ENCODE data around the gene ATP5PB. TPM values are rescaled to one million over a fixed set of nuclear protein-coding genes. Genes with fewer than 3 reads are reported as not detected.

The ATP5PB gene
- total RNA-seq, 2 experiments from 2014 or later = 321 to 348 TPM

GRCh38 chr1:111450185-111450584 is 921 bp downstream of the ATP5PB start:
- Mint-ChIP-seq H3K36me3 (ENCODE audit: low read depth) (peaks cover 74% of the 10 kb centered on the region), H3K4me1 (peaks cover 78% of the 10 kb centered on the region), H3K27me3 (no peaks in the 10 kb centered on the region), H3K4me3 (peak overlapping the region; percentile 100), H3K27ac (peak overlapping the region; percentile 97), H3K9me3 (no peaks in the 10 kb centered on the region)
- ChIA-PET POLR2A (interaction anchor here (0.8 kb wide), 1 partner anchor 12 kb away, joined by 10 read pairs; no protein-coding TSS in a partner anchor), CTCF (interaction anchor here (0.7 to 1.1 kb wide), 2 partner anchors 304 to 318 kb away, joined by 3 to 4 read pairs; no protein-coding TSS in a partner anchor)
- DNase-seq = no peak

- H3K4me1 Mint-ChIP-seq = peaks cover 78% of the 10 kb centered on the region
- H3K27me3 Mint-ChIP-seq = no peaks in the 10 kb centered on the region
- H3K4me3 Mint-ChIP-seq = no peak overlapping the region
- ChIA-PET CTCF (interaction anchor here (0.6 to 1.6 kb wide), 9 partner anchors 9 to 780 kb away, joined by 3 to 5 read pairs (median 4); no protein-coding TSS in a partner anchor), POLR2A (interaction anchor here (0.7 kb wide), 1 partner anchor 20 kb away, joined by 8 read pairs; no protein-coding TSS in a partner anchor)
- peaks cover 78% of the 10 kb centered on the region for H3K36me3 Mint-ChIP-seq (ENCODE audit: low read depth)
- H3K9me3 Mint-ChIP-seq = no peaks in the 10 kb centered on the region
- DNase-seq = no peak
- no peak overlapping the region for H3K27ac Mint-ChIP-seq
These were observed 3.3 kb downstream of the ATP5PB start for GRCh38 chr1:111452581-111452980.

GRCh38 chr1:111453706-111454105 is 4.4 kb downstream of the ATP5PB start:
- peak overlapping the region; percentile 48 for H3K27ac Mint-ChIP-seq
- POLR2A ChIA-PET = no interaction called here

GRCh38 chr1:111454859-111455641 is 5.8 kb downstream of the ATP5PB start:
- Mint-ChIP-seq H3K27ac (peak overlapping the region; percentile 65), H3K36me3 (ENCODE audit: low read depth) (peaks cover 86% of the 10 kb centered on the region), H3K4me3 (peak overlapping the region; percentile 32), H3K9me3 (no peaks in the 10 kb centered on the region), H3K27me3 (no peaks in the 10 kb centered on the region), H3K4me1 (peaks cover 66% of the 10 kb centered on the region)
- ChIA-PET POLR2A (no interaction called here), CTCF (interaction anchor here (2.1 kb wide), 1 partner anchor 11 kb away, joined by 5 read pairs; no protein-coding TSS in a partner anchor)
- no peak for DNase-seq

More at GRCh38 chr1:111453706-111454105, 4.4 kb downstream of the ATP5PB start:
- no peak overlapping the region for H3K4me3 Mint-ChIP-seq
- H3K9me3 Mint-ChIP-seq = no peaks in the 10 kb centered on the region
- CTCF ChIA-PET = interaction anchor here (0.6 to 1.6 kb wide), 5 partner anchors 9 to 474 kb away, joined by 4 to 7 read pairs (median 4); no protein-coding TSS in a partner anchor
- DNase-seq = no peak
- H3K36me3 Mint-ChIP-seq (ENCODE audit: low read depth) = peaks cover 84% of the 10 kb centered on the region
- H3K4me1 Mint-ChIP-seq = peaks cover 71% of the 10 kb centered on the region
- no peaks in the 10 kb centered on the region for H3K27me3 Mint-ChIP-seq

GRCh38 chr1:111455642-111456031 is 6.4 kb downstream of the ATP5PB start:
- Mint-ChIP-seq H3K36me3 (ENCODE audit: low read depth) (peaks cover 84% of the 10 kb centered on the region), H3K4me3 (peak overlapping the region; percentile 32), H3K27ac (peak overlapping the region; percentile 65), H3K9me3 (no peaks in the 10 kb centered on the region), H3K27me3 (no peaks in the 10 kb centered on the region), H3K4me1 (peaks cover 62% of the 10 kb centered on the region)
- ChIA-PET POLR2A (no interaction called here), CTCF (interaction anchor here (2.1 kb wide), 1 partner anchor 10 kb away, joined by 5 read pairs; no protein-coding TSS in a partner anchor)
- no peak for DNase-seq

GRCh38 chr1:111461765-111462164 is 12.5 kb downstream of the ATP5PB start:
- CTCF ChIA-PET = interaction anchor here (0.6 to 1.7 kb wide), 3 partner anchors 9 to 1222 kb away, joined by 3 to 4 read pairs (median 4); no protein-coding TSS in a partner anchor
- DNase-seq = no peak
- POLR2A ChIA-PET = interaction anchor here (1.3 kb wide), 1 partner anchor 11 kb away, joined by 10 read pairs; no protein-coding TSS in a partner anchor
- Mint-ChIP-seq H3K36me3 (ENCODE audit: low read depth) (peaks cover 71% of the 10 kb centered on the region), H3K27me3 (no peaks in the 10 kb centered on the region), H3K9me3 (no peaks in the 10 kb centered on the region), H3K27ac (no peak overlapping the region), H3K4me3 (no peak overlapping the region), H3K4me1 (peaks cover 17% of the 10 kb centered on the region)

- ChIA-PET POLR2A (interaction anchor here (1.3 kb wide), 1 partner anchor 12 kb away, joined by 10 read pairs; no protein-coding TSS in a partner anchor), CTCF (interaction anchor here (0.6 to 1.7 kb wide), 5 partner anchors 10 to 1222 kb away, joined by 3 to 5 read pairs (median 4); no protein-coding TSS in a partner anchor)
- no peaks in the 10 kb centered on the region for H3K9me3 Mint-ChIP-seq
- no peak overlapping the region for H3K27ac Mint-ChIP-seq
- no peaks in the 10 kb centered on the region for H3K27me3 Mint-ChIP-seq
- H3K4me1 Mint-ChIP-seq = peaks cover 13% of the 10 kb centered on the region
- peaks cover 68% of the 10 kb centered on the region for H3K36me3 Mint-ChIP-seq (ENCODE audit: low read depth)
- no peak overlapping the region for H3K4me3 Mint-ChIP-seq
- DNase-seq = no peak
These were observed 13.2 kb downstream of the ATP5PB start for GRCh38 chr1:111462370-111463028.

GRCh38 chr1:111463029-111463683 is 13.9 kb downstream of the ATP5PB start:
- DNase-seq = no peak
- H3K4me1 Mint-ChIP-seq = peaks cover 11% of the 10 kb centered on the region
- H3K4me3 Mint-ChIP-seq = no peak overlapping the region
- no peaks in the 10 kb centered on the region for H3K27me3 Mint-ChIP-seq
- CTCF ChIA-PET = interaction anchor here (0.7 to 1.2 kb wide), 3 partner anchors 10 to 47 kb away, joined by 4 to 5 read pairs (median 5); no protein-coding TSS in a partner anchor
- H3K9me3 Mint-ChIP-seq = no peaks in the 10 kb centered on the region
- POLR2A ChIA-PET = interaction anchor here (1.3 kb wide), 1 partner anchor 13 kb away, joined by 10 read pairs; no protein-coding TSS in a partner anchor
- H3K27ac Mint-ChIP-seq = no peak overlapping the region
- H3K36me3 Mint-ChIP-seq (ENCODE audit: low read depth) = peaks cover 62% of the 10 kb centered on the region

GRCh38 chr1:111465754-111466153 is 16.5 kb downstream of the ATP5PB start:
- POLR2A ChIA-PET = no interaction called here

GRCh38 chr1:111466480-111466879 is 17.2 kb downstream of the ATP5PB start:
- H3K27ac Mint-ChIP-seq = no peak overlapping the region
- peaks cover 35% of the 10 kb centered on the region for H3K36me3 Mint-ChIP-seq (ENCODE audit: low read depth)
- no peaks in the 10 kb centered on the region for H3K9me3 Mint-ChIP-seq
- CTCF ChIA-PET = interaction anchor here (1.2 to 1.3 kb wide), 2 partner anchors 10 kb away, joined by 3 to 5 read pairs; no protein-coding TSS in a partner anchor
- peaks cover 11% of the 10 kb centered on the region for H3K4me1 Mint-ChIP-seq
- H3K4me3 Mint-ChIP-seq = no peak overlapping the region
- POLR2A ChIA-PET = no interaction called here
- DNase-seq = no peak
- H3K27me3 Mint-ChIP-seq = no peaks in the 10 kb centered on the region

More at GRCh38 chr1:111465754-111466153, 16.5 kb downstream of the ATP5PB start:
- peaks cover 42% of the 10 kb centered on the region for H3K36me3 Mint-ChIP-seq (ENCODE audit: low read depth)
- H3K9me3 Mint-ChIP-seq = no peaks in the 10 kb centered on the region
- no peak for DNase-seq
- H3K27ac Mint-ChIP-seq = no peak overlapping the region
- H3K4me1 Mint-ChIP-seq = peaks cover 11% of the 10 kb centered on the region
- CTCF ChIA-PET = interaction anchor here (1.2 to 1.3 kb wide), 3 partner anchors 9 to 40 kb away, joined by 3 to 5 read pairs (median 3); no protein-coding TSS in a partner anchor
- H3K4me3 Mint-ChIP-seq = no peak overlapping the region
- H3K27me3 Mint-ChIP-seq = no peaks in the 10 kb centered on the region

- H3K27me3 Mint-ChIP-seq = no peaks in the 10 kb centered on the region
- ChIA-PET POLR2A (no interaction called here), CTCF (interaction anchor here (1.0 to 1.8 kb wide), 3 partner anchors 8 to 20 kb away, joined by 4 to 6 read pairs (median 5); partner anchors contain the start of gene WDR77)
- no peak overlapping the region for H3K4me3 Mint-ChIP-seq
- peaks cover 26% of the 10 kb centered on the region for H3K36me3 Mint-ChIP-seq (ENCODE audit: low read depth)
- DNase-seq = peak; percentile 4
- peaks cover 20% of the 10 kb centered on the region for H3K4me1 Mint-ChIP-seq
- H3K27ac Mint-ChIP-seq = no peak overlapping the region
- no peaks in the 10 kb centered on the region for H3K9me3 Mint-ChIP-seq
These were observed 18.8 kb downstream of the ATP5PB start for GRCh38 chr1:111467865-111468716.
